ENCODE results near the gene ADAM12.
"Not testable (repeated sequence)": the region's sequence is repeated elsewhere in the genome, so short reads cannot be mapped to it uniquely, and the experiment has no call there.

Gene ADAM12

DNA sequence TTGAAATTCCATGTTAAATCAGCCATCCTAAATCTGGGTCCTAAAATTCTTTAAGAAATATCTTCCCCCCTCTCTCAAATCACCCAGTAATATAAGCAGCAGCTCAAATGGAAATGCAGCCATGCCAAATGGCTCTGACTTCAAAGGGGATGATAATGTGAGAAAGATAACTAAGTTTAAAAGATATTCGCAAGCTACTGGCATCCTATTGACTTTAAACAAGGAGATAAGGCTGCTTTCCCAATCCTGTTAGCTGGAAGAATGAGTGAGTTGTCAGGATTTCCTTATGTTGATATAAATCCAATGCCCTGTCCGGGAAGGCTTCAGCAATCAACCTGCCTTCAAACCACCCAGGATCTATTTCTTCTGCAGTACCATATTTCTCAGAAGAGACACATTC is 320.0 kb downstream of the ADAM12 start:
- DNase-seq: no peak

DNA sequence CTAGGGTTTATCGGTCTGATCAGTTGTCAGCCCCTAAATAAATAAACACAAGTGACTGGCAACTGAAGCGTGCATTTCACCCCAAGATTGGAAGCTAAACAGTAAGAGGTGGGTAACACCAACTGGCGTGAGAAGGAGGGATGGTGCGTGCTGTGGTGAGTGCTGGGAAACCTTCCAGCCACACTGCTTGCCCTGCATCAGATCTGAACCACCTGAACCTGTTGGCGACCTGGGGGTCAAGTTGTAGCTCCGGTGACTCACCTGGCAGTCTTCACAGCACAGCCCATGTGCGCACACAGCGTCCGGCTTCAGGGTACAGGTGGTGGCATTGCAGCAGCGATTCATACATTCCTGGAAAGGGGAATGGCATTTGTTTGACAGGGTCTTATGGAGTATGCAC is 321.8 kb downstream of the ADAM12 start:
- DNase-seq: no peak

DNA sequence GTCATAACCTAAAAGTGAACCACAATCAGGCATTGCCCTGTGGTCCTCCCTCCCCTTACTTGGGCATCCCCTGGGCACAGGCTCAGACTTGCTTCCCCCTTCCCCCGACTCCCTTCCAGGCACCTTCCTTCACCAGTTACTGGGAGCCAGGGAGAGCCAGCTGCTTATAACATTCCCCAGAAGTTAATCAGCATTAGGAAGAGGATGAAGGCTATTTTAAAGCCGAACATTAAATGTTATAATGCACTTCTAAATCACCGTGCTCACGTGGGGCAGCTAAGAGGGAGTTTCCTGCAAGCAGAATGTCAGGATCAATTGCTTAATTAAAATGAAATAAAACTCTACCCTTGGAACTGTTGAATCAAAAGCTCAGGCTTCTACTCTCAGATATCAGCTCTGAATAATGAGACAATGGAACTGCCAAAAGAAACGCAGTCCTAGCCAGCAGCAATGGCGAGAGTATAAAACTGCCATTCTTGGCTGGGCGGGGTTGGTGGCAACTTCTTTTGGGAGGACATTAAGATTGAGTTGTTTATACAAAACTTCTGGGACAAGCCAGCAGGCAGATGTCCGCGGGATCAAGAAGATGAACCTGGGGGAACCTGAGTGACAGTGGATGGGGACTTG is 322.4 kb downstream of the ADAM12 start:
- no peak for DNase-seq

DNA sequence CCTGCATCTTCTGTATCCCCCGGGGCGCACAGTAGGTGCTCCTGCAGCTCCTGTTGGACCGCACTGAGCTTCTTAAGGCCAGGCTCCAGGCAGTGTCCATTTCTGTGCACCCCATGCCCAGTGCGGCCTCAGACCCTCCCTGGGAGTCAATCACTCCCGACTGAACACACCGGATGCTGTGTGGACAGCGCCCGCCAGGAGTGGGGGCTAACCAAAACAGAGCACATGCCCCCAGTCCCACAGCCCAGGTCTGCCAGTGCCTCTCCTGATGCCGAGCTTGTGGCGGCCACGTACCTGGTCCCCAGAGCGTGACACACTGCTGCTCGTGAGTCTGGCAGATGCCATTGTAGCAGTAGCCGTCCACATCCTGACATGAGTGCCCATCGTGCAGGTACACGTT is 323.8 kb downstream of the ADAM12 start:
- DNase-seq: no peak

DNA sequence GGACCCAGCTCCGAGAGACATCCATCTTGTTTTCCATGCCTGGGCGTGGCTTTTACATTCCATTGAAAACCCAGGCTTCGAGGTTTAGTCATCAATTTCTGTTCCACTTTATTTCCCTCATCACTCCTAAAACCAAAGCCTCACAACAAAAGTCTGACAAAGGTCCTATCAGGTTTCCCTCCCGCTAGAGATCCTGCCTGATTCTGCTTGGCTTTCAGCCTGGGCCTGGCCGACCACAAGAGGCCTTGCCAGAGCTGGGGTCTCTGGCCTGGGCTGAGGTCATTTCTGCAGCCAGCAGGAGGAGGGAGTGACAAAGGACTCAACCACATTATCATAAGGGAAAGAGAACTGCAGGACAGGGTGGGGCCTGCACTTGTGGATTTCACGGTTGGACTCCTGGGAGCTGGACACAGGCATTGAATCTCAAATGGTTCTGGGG is 324.9 kb downstream of the ADAM12 start:
- DNase-seq: no peak

DNA sequence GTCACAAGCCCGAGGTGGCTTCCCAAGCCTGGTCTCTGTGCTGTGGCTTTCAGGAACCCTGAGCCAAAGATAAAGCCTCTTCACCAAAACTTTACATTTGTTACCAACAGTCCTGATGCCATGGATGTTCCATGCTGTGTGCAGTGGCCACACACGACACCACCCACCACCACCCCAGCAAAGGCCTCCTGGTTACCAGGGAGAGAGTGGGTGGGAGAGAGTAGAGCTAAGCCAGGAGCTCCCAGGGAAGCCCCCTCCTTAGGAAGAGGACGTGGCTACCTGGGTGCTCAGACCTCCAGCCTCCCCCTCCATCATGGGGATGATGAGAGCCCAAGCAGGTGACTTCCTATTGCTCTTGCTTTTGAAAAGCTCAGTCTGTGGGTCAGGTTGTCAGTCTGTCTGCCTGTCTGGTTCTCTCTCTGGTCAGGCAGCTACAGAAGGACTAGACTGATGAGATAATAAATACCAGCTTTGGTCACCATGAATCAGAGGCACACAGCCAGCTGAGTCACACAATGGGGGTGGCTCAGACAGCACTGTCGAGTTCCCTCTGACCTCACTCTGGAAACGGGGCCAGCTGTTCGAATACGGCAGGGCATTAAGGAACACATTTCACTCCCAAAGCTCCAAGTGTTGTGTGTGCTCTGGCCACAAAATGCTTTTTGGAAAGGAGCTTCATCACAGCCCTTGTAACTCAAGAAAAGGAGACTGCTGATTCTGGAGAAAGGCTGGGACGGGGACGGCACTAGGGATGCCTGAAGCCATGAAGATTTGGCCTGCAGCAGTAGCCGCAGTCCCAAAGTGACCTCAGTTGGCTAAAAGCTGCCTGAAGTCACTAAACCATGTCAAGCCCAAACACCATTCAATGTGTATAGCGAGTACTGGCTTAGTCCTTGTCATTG is 325.9 kb downstream of the ADAM12 start:
- no peak for DNase-seq

DNA sequence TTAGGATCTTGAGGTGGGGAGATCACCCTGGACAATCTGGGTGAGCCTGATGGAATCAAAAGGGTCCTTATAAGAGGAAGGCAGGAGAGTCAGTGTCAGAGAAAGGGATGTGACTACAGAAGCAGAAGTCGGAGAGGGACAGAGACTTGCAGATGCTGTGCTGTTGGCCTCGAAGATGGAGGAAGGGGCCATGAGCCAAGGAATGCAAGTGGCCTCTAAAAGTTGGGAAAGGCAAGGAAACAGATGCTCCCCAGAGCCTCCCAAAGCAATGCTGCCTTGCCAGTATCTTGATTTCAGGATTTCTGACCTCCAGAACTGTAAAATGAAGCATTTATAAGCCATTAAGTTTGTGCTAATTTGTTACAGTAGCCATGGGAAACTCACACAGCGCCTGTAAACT is 326.8 kb downstream of the ADAM12 start:
- no peak for DNase-seq

DNA sequence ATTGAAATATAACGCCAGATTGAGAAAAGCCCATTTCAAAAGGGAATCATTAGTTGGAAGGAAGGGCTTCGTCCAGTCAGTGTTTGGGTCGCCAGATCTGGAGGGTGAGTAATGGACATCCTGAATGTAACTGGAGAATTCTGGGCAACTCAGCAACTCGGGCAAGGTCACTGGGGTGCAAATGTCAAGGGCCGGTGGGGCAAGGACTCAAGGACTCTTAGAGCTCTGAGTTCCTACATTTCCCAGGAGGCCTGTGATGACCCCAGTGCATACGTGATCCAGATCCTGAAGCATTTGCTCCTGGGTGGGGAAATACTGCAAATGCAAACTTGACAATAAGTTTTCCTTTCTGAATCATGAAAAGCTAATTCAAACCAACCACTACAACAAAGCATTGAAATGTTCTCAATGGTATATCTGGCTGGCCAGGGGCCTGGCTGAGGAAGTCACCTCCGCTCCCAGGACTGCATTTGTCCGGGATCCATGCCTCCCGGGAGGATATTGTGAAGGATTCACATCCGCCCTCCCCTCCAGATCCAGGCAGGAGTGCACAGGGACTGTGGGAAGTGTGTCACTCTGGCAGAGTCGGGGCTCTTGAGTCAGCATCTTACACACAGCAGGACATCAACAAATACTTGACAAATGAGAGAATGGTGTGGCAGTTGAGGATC is 327.9 kb downstream of the ADAM12 start:
- no peak for DNase-seq

DNA sequence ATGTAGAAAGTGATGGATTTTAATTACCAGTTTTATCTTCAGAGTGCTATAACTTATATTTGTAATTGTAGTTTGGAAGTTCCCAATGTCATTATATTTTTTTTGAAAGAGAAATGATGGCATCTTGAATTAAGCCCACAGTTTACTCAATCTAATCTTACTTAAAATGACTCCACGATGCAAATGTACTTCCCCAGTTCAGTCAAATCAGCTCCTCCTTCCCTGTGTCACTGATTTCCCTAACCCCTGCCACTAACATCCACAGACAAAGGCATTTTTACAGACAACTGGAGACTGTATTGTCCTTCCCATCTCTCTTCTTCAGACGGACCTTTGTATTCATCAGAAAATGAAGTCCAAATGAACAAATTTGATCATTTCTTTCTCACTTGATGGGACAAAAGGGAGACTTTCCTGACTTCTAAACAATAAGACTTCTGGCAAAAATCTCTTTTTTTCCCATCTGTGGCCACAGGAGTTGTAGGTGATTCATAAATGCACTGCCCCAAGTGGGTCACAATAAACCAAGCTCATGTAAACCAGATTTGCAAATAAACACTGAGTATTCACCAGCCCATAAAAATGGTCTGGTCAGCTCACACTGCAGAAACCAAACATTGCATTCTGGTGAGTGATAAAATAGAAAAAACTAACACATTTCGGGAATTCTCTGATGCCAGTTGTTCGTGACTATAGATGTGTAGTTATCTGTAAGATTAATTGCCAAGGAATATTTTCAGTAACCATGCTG is 329.0 kb downstream of the ADAM12 start:
- DNase-seq: no peak

DNA sequence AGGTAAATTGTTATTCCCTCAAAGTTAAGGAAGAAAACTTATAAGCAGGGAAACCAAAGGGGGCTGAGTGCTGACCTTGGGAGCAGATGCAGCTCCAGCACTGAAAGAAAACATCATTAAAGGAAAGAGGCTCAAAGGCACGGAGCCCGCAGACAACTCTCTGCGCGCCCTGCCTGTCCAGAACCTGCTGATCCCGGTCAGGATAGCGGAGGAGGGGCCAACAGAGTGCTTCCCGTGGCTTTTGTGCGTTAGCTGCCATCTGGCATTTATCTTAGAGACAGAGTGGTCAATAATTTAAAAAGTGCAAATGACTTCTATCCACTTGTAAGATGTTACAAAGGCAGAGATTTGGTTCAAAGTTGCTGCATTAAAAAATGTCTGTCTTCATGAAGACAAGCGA is 329.8 kb downstream of the ADAM12 start:
- no peak for DNase-seq

DNA sequence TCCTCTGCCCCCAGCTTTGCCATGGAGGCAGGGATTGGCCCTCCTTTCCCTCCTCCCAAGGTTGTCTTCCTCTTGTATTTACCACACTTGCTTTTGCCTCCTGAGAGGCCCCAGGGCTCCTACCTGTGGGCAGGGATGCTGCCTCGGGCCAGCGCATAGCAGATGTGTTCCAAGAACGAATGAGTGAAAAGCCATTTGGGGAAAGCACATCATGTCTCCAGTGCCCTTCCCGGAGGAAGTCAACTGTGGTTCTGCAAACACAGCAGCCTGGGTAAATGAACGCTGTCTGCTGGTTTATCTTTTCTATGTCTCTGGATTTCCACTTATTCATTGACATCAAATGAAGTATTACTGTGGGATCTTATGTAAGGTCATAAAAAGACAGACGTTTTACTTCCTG is 330.2 kb downstream of the ADAM12 start:
- no peak for DNase-seq

DNA sequence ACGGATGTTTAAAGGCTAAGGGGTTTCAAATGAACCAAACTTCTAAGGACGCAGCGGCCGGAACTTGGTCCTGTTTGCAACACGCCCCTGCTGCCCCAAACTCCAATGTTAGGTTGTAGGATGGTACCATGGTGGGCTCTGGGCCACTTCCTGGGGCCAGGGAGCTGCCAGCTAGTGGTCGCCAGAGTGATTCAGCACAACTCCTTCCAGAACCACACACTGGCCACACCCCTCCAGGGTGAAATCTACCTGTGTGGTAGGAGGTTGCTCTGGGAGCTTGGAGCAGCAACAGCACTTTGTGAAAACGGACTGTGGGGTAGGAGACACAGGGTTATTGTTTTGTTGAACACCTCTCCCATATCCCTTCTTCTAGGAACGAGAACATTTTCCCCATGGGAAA is 330.8 kb downstream of the ADAM12 start:
- DNase-seq: no peak

DNA sequence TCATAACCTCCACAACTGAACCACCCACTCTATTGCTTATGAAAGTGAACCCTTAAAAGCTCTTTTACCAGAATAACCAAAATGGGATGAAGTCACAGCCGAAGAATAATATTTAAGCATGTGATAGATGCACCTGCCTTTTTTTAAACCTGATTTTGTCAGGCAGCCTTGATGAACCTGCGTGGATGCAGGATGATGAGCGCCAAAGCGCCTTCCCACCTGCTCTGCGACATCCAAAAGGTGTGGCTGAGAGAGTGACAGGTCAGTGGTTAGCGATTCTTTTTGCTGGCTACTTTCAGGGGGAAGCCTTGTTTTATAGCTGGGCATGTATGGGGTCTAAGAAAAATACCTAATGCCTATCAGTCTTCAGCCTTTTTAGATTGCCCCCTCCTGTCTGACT is 334.1 kb downstream of the ADAM12 start:
- DNase-seq: no peak

DNA sequence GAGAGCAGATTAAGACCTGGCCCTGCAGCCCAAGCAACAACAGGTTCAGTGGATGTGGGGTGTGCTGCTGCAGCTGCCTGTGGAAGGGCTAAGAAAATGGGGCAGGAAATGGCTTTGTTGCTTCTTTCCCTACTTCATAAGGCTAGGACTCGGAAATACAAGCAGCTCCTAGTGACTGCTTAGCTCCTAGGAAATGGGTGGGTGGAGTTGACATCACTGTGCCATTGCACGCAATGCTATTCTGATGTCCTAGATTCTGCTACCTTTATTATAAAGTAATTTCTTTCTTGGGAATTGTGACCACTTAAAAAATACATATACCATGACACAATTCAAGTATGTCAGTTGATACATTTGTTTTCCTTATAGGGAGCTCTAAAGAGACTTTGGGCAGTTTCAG is 336.1 kb downstream of the ADAM12 start:
- no peak for DNase-seq

DNA sequence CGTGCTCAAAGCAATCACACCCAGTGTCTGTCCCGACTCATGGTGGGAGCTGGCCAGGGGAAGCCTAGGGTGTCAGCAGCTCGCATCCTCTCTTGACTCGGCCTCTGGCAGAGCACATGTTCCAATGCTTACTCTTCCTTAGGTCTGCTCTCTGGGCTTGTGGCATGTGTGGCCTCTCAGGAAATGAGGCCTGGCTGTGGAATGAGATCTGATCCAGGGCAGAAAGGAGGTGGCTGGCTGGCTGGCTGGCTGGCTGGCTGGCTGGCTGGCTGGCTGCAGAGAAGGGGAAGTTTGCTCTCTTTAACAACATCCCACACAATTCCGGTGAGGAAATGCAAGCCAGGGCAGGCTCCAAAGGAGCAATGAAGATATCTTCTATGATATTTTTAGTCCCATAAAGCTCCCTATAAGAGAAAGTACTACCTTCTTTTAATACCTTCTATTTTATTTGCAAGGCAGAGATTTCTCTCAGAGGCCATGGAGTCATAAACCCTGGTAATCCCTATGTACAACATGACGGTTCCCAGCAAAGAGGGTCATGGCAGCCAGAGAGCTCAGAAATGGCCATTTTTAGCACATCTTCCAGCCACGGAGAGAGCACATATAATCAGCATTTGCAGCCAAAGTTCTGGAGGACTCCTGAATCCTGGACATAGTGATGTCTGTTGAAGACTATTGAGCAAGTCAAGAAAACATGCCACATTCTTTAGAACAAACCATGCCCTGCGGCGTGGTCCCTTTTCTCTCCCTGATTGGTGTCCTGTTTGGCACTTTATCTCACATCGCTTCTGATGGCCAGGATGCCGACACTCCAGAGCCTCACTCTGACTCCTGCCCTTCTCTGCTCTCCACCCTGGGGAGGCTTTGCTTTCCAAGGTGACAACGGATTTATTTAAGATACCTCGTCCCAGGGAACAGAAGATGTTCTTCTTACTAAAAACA is 338.2 kb downstream of the ADAM12 start:
- DNase-seq: no peak

DNA sequence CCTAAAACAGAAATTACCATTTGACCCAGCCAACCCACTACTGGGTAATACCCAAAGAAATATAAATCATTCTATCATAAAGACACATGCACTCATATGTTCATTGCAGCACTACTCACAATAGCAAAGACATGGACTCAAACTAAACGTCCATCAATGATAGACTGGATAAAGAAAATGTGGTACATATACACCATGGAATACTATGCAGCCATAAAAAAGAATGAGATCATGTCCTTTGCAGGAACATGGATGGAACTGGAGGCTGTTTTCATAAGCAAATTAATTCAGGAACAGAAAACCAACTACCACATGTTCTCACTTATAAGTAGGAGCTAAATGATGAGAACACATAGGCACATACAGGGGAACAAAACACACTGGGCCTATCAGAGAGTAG is 340.5 kb downstream of the ADAM12 start:
- DNase-seq: not testable (repeated sequence)

DNA sequence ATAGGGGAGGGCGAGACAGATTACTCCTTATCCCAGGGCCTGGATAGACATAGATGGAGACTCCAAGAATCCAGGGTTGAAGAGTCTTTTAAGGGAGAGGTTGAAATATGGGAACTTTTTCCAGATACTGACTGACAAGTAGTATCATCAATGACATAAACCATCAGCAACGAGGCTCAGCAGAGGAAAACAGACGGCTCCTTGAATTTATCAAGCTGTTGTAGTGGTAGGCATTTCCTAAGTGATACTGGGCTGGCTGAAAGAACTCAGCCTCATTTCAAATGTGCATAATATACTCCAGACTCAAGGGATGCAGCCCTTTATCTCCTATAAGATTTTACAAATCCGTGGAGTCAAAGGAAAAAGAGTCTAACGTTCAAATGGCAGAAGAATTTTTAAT is 341.4 kb downstream of the ADAM12 start:
- no peak for DNase-seq

DNA sequence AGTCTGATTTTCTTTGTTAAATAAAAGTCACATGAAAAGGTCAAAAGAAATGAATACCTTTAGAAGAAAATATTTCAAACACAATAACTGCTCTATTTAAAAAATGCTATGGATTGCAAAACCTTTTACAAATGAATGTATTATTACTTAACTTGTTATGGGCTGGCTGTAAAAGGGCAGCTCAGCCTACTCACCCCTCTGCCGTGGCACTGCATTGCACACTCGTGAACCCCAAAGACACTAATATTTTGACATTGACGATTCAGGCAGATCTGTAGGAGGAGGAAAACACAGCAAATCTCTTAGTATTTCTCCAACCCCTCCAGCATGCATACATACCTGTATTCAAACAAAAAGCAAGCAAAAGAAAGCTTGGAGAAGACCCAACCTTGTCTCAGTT is 342.4 kb downstream of the ADAM12 start:
- DNase-seq: no peak

DNA sequence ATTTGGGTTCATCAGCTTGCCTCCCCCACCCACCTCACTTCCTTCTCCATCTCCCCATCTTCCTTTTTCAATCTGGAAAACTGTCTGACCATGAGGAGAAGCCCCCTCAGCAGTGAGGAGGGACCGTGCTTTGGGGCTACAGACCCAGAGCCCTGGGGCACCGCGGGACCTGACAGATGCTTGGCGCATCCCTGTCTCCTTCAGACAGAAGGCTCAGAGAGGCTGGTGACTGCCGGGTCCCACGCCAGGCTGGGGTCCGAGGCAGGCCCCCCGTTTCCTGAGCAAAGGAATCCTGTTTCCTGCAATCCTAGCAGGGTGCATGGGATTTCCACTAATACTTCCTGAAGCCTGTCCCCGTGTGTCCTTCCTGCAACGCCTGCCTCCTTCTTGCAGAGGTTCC is 344.9 kb downstream of the ADAM12 start:
- DNase-seq: no peak

DNA sequence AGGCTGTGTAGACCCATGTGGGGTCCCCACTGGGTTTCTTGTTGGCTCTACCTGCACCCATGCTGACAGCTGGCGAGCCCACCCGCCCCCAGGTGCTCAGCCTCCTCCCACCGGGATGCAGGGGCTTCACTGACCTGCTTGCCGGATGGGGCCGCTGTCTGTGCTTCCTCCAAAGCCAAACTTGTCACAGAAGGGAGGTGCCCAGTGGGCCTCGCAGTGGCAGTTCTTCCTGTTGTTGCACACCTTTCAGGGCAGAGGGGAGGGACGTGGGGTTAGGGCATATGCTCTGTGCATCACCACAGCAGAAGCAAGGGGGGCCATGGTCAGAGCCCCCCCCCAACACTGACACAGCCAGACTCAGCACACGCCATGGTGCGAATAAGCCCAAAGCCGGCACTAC is 345.4 kb downstream of the ADAM12 start:
- DNase-seq: no peak

DNA sequence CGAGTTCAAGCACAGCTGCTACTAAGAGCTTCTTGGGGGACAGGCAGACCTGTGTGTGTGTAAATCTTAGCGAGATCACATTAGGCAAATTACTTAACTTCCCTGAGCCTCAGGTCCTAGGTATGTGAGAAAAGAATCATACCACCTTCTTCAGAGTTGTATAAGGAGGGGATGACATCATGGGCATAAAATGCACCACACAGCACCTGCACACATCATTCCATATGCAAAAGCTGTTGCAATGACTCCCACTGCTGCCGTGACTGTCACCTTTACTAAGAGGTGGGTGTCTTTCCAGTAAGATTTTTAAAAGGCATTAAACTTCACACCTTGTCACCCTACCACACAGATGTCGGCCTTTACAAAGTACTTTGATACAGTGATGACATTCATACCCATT is 345.9 kb downstream of the ADAM12 start:
- no peak for DNase-seq

DNA sequence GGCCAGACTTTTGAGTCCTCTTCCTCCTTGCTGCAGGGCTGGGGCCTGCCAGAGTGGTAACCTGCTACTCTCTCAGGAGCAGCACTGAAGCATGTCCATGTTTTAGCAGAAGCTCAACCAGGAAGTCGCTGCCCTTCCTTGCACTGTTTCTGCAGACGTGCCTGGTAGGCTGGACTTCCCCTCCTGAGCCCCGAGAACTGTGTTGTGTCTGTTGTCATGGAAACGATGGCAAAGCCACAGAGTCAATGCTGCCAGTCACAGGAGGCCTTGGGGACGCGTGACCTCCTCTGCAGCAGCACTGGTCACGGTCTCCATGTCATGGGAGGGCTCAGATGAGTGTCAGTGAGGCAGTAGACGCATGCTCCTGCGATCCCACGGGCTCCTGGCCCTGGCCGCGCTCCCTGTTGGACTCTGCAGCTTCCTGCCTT is 346.5 kb downstream of the ADAM12 start:
- no peak for DNase-seq
